NCI-H526 (cell line): ENCODE data around the gene ERICH4.

ENCODE experiments used
- DNase-seq, 2 experiments: peaks; one replicate each; lab custom pipeline; 2025; lab: John Stamatoyannopoulos, UW

ERICH4 gene

GRCh38 chr19:41414461-41414860 is 28.5 kb upstream of the ERICH4 start:
- DNase-seq, result no peak

- DNase-seq, result no peak
These were observed 27.8 kb upstream of the ERICH4 start for GRCh38 chr19:41415154-41415571.

GRCh38 chr19:41416194-41416674 is 26.7 kb upstream of the ERICH4 start:
- no peak for DNase-seq

- no peak for DNase-seq
These were observed 22.7 kb upstream of the ERICH4 start for GRCh38 chr19:41420101-41420880.

GRCh38 chr19:41421314-41421713 is 21.6 kb upstream of the ERICH4 start:
- DNase-seq, result no peak

GRCh38 chr19:41421973-41422372 is 21.0 kb upstream of the ERICH4 start:
- DNase-seq, result no peak

GRCh38 chr19:41422456-41422855 is 20.5 kb upstream of the ERICH4 start:
- DNase-seq, result no peak

GRCh38 chr19:41422955-41423354 is 20.0 kb upstream of the ERICH4 start:
- no peak for DNase-seq

- DNase-seq, result no peak
These were observed 18.4 kb upstream of the ERICH4 start for GRCh38 chr19:41424335-41425173.

- DNase-seq, result no peak
These were observed 17.5 kb upstream of the ERICH4 start for GRCh38 chr19:41425174-41426115.

- DNase-seq, result no peak
These were observed 16.7 kb upstream of the ERICH4 start for GRCh38 chr19:41426116-41426841.

- DNase-seq, result peak; percentile 43 to 91
These were observed 15.9 kb upstream of the ERICH4 start, which contains the start of gene B3GNT8 for GRCh38 chr19:41426952-41427646. B3GNT8 (minus strand) TSS chr19:41427374; CDS start chr19:41426778, 596 bp downstream.

GRCh38 chr19:41427647-41428480 is 15.1 kb upstream of the ERICH4 start:
- peak in 1 of 2 experiments; percentile 49 for DNase-seq

GRCh38 chr19:41428481-41428859 is 14.5 kb upstream of the ERICH4 start:
- DNase-seq, result no peak

- DNase-seq, result no peak
These were observed 12.0 kb upstream of the ERICH4 start for GRCh38 chr19:41430922-41431321.

- no peak for DNase-seq
These were observed 11.2 kb upstream of the ERICH4 start for GRCh38 chr19:41431426-41432386.

- no peak for DNase-seq
These were observed 9.8 kb upstream of the ERICH4 start for GRCh38 chr19:41433171-41433570.

- no peak for DNase-seq
These were observed 8.5 kb upstream of the ERICH4 start for GRCh38 chr19:41434450-41434849.
